HCT116 (cell line): ENCODE data around the gene TTC1. TPM values are rescaled to one million over a fixed set of nuclear protein-coding genes. Genes with fewer than 3 reads are reported as not detected.

Experiments used
- ATAC-seq: fragments of 200-7000 bp; cut with Tn5 transposase; 2 replicates; pipeline ENCODE4 v1.9.1; 2020; ENCODE audit warnings: mild to moderate bottlenecking, moderate library complexity
- BruUV-seq: library from RNA; stranded (reverse); fragments of 400-500 nt; replicated peaks from 2 replicates; lab custom pipeline; 2021; lab: Mats Ljungman, UMichigan
- CTCF ChIA-PET: fragments of 300-600 bp; sonication (Branson Sonifier 250); formaldehyde crosslinking; loops from one replicate; lab custom pipeline; 2021; ENCODE audit warnings: antibody characterized with exemption; lab: Charles Lee
- POLR2A ChIA-PET: fragments of 300-600, 350-600 bp; sonication (Branson Sonifier 250); formaldehyde crosslinking; loops from one replicate; lab custom pipeline; 2021; ENCODE audit warnings: antibody characterized with exemption; lab: Charles Lee
- RAD21 ChIA-PET, 2 experiments: fragments of 300-600 bp; sonication (Branson Sonifier 250); formaldehyde crosslinking; loops; one replicate each; lab custom pipeline; 2023; ENCODE audit warnings: low total read pairs in 2 of 2; ENCODE audit not compliant: uncharacterized antibody in 2 of 2, unreplicated experiment in 2 of 2, low non-redundant PET in 1 of 2; lab: Charles Lee
- DNase-seq: peaks from one replicate; pipeline ENCODE4 v3.0.0-alpha.2; 2010; ENCODE audit warnings: low read depth, low spot score
- H2AFZ ChIP-seq: fragments of 200-600 bp; shearing (Covaris generic), sonication (generic); 2 replicates; pipeline ENCODE4 v1.6.1; 2017; ENCODE audit warnings: low read depth, mixed run types, mixed read lengths, antibody characterized with exemption, low read length; ENCODE audit not compliant: poor library complexity, severe bottlenecking
- H3K27ac ChIP-seq: 2 replicates; pipeline ENCODE4 v1.5.1; 2012; ENCODE audit warnings: low read depth, low read length
- H3K27me3 ChIP-seq: fragments of 200-600 bp; sonication (generic); 2 replicates; pipeline ENCODE4 v1.6.1; 2016; ENCODE audit warnings: mixed run types, low read length, mixed read lengths; ENCODE audit not compliant: insufficient read depth
- H3K36me3 ChIP-seq, 2 experiments: fragments of 200-500 bp in 1 of 2; fragments of 200-600 bp in 1 of 2; sonication (Bioruptor generic) in 1 of 2; sonication (generic) in 1 of 2; 2 replicates each; pipeline versions ENCODE4 v1.5.1 to v1.6.1; 2014 to 2016; ENCODE audit warnings: low read length in 2 of 2, inconsistent platforms in 1 of 2, mixed read lengths in 1 of 2, mixed run types in 1 of 2; ENCODE audit not compliant: insufficient read depth in 2 of 2, control insufficient read depth in 1 of 2
- H3K4me1 ChIP-seq, 2 experiments: fragments of 200-600 bp in 1 of 2; sonication (generic) in 1 of 2; 2 replicates each; pipeline versions ENCODE4 v1.5.1 to v1.6.1; 2012 to 2017; ENCODE audit warnings: low read length in 2 of 2, inconsistent platforms in 1 of 2, mild to moderate bottlenecking in 1 of 2, mixed read lengths in 1 of 2, mixed run types in 1 of 2, moderate library complexity in 1 of 2; ENCODE audit not compliant: insufficient read depth in 2 of 2, control insufficient read depth in 1 of 2
- H3K4me2 ChIP-seq: fragments of 200-600 bp; sonication (generic); 2 replicates; pipeline ENCODE4 v1.6.1; 2017; ENCODE audit warnings: mixed run types, low read length, mixed read lengths
- H3K4me3 ChIP-seq, 2 experiments: fragments of 200-600 bp in 1 of 2; sonication (generic) in 1 of 2; replicated peaks in 1 of 2; 2 replicates each; pipeline ENCODE4 v1.5.1; 2011 to 2016; ENCODE audit warnings: low read length in 2 of 2, control low read depth in 1 of 2, low read depth in 1 of 2, mild to moderate bottlenecking in 1 of 2, mixed read lengths in 1 of 2, mixed run types in 1 of 2
- H3K79me2 ChIP-seq: fragments of 200-600 bp; sonication (generic); 2 replicates; pipeline ENCODE4 v1.6.1; 2017; ENCODE audit warnings: mild to moderate bottlenecking, mixed run types, low read length, moderate library complexity, mixed read lengths; ENCODE audit not compliant: insufficient read depth
- H3K9ac ChIP-seq: fragments of 200-600 bp; sonication (generic); 2 replicates; pipeline ENCODE4 v1.6.1; 2016; ENCODE audit warnings: low read length, mixed read lengths
- H3K9me2 ChIP-seq: fragments of 200-600 bp; sonication (generic), shearing (Covaris generic); 2 replicates; pipeline ENCODE4 v1.6.1; 2017; ENCODE audit warnings: mixed run types, mild to moderate bottlenecking, moderate library complexity; ENCODE audit not compliant: insufficient read depth
- H3K9me3 ChIP-seq, 2 experiments: fragments of 200-500 bp in 1 of 2; fragments of 200-600 bp in 1 of 2; sonication (Bioruptor generic) in 1 of 2; sonication (generic) in 1 of 2; 2 replicates each; pipeline ENCODE4 v1.6.1; 2014 to 2017; ENCODE audit warnings: low read length in 2 of 2, mixed read lengths in 2 of 2, inconsistent platforms in 1 of 2, low read depth in 1 of 2, mild to moderate bottlenecking in 1 of 2, mixed run types in 1 of 2, moderate library complexity in 1 of 2; ENCODE audit not compliant: control insufficient read depth in 1 of 2, insufficient read depth in 1 of 2
- H4K20me1 ChIP-seq: fragments of 200-600 bp; sonication (generic), shearing (Covaris generic); 2 replicates; pipeline ENCODE4 v1.6.1; 2017; ENCODE audit warnings: mixed run types, mild to moderate bottlenecking, moderate library complexity; ENCODE audit not compliant: insufficient read depth
- CEBPB ChIP-seq: IDR thresholded peaks from 2 replicates; pipeline ENCODE4 v1.6.1; 2012; ENCODE audit warnings: low read depth
- EZH2 ChIP-seq: fragments of 200-600 bp; sonication (generic); IDR thresholded peaks from 2 replicates; pipeline ENCODE4 v1.6.1; 2017; ENCODE audit warnings: antibody characterized with exemption, mixed run types
- MAX ChIP-seq: IDR thresholded peaks from 2 replicates; pipeline ENCODE4 v1.6.1; 2012
- POLR2A ChIP-seq: IDR thresholded peaks from 2 replicates; pipeline ENCODE4 v1.7.0; 2011; ENCODE audit warnings: borderline replicate concordance; ENCODE audit not compliant: insufficient read depth, insufficient read length; ENCODE audit errors: extremely low read depth
- POLR2AphosphoS5 ChIP-seq: IDR thresholded peaks from 2 replicates; pipeline ENCODE4 v1.6.1; 2011; ENCODE audit warnings: mild to moderate bottlenecking, low read depth, low read length, moderate library complexity
- RAD21 ChIP-seq: IDR thresholded peaks from 2 replicates; pipeline ENCODE4 v1.6.1; 2012; ENCODE audit warnings: low read depth, mild to moderate bottlenecking
- SIN3A ChIP-seq: IDR thresholded peaks from 2 replicates; pipeline ENCODE4 v1.6.1; 2012; ENCODE audit warnings: low read depth
- intact Hi-C: fragments of 100-400 bp; cut with micrococcal nuclease; formaldehyde crosslinking; loops from 2 replicates; pipeline ENCODE4 v1.10.0; 2022
- total RNA-seq: library from RNA; stranded (reverse); gene quantifications from one replicate; pipeline ENCODE4 v1.2.1, GENCODE V29; 2021; ENCODE audit not compliant: unreplicated experiment
- TF ChIP-seq, protein P1 (sequence below): IDR thresholded peaks from 2 replicates; pipeline ENCODE4 v1.6.1; 2011; ENCODE audit warnings: mild to moderate bottlenecking, low read length, moderate library complexity; ENCODE audit not compliant: insufficient replicate concordance; ENCODE audit errors: extremely low read depth
- TF ChIP-seq, protein P2 (sequence below): IDR thresholded peaks from 2 replicates; pipeline ENCODE4 v1.6.1; 2012

TTC1 gene
- total RNA-seq, 1 experiment from 2014 or later: 48.1 TPM

DNA sequence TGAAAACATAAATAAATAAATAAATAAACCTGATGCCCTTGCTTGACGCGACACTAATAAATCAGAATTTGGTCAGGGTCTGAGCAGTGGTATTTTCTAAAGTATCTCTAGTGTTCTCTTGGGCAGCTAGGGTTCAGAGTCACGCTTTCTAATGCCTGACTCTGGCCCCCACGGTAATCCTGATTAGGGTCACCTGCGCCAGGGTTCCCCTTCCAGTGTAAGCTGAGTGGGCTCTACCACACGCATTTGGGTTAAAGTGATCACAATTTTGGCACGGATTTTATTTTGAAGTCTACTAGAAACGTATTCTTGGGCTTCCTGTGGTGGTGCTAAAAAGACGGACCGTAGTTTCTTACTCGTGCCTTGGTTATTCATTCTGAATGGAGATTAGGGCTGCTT, 651 bp downstream of the TTC1 start:
- Histone ChIP-seq H3K4me3 (peak overlapping the region; percentile 99), H3K4me1 (peaks cover 9 to 12% of the 10 kb centered on the region in 2 experiments; a peak in 2 of 4 replicates), H3K27ac (peak overlapping the region; percentile 40; the same call in 1 of the 2 replicates), H3K27me3 (no peaks in the 10 kb centered on the region), H2AFZ (no peak overlapping the region), H3K36me3 (peaks cover 5 to 20% of the 10 kb centered on the region in 2 experiments; a peak in 3 of 4 replicates), H3K4me2 (peak overlapping the region; percentile 93), H3K9me2 (no peaks in the 10 kb centered on the region), H3K9me3 (no peaks in the 10 kb centered on the region), H3K9ac (peak overlapping the region; percentile 90), H4K20me1 (0 out of 2 replicates have a peak, but pooled peaks cover under 1% of the 10 kb centered on the region), H3K79me2 (peaks cover 42% of the 10 kb centered on the region)
- no TSS peak for BruUV-seq
- ChIA-PET CTCF (interaction anchor here (3.9 kb wide), 1 partner anchor 12 kb away, joined by 20 read pairs; no protein-coding TSS in a partner anchor), RAD21 (no interaction called here), POLR2A (interaction anchor here (1.0 kb wide), 1 partner anchor 12 kb away, joined by 3 read pairs; no protein-coding TSS in a partner anchor)
- DNase-seq (no peak), ATAC-seq (peak; percentile 9; the same call in 1 of the 2 replicates)
- intact Hi-C loops: no loop called here
- TF ChIP-seq RAD21 (no peak), POLR2AphosphoS5 (no peak), SIN3A (no peak), MAX (no peak), EZH2 (no peak), CEBPB (no peak), POLR2A (no peak)
- TF ChIP-seq, protein P1, sequence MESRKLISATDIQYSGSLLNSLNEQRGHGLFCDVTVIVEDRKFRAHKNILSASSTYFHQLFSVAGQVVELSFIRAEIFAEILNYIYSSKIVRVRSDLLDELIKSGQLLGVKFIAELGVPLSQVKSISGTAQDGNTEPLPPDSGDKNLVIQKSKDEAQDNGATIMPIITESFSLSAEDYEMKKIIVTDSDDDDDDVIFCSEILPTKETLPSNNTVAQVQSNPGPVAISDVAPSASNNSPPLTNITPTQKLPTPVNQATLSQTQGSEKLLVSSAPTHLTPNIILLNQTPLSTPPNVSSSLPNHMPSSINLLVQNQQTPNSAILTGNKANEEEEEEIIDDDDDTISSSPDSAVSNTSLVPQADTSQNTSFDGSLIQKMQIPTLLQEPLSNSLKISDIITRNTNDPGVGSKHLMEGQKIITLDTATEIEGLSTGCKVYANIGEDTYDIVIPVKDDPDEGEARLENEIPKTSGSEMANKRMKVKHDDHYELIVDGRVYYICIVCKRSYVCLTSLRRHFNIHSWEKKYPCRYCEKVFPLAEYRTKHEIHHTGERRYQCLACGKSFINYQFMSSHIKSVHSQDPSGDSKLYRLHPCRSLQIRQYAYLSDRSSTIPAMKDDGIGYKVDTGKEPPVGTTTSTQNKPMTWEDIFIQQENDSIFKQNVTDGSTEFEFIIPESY: no peak
- TF ChIP-seq, protein P2, sequence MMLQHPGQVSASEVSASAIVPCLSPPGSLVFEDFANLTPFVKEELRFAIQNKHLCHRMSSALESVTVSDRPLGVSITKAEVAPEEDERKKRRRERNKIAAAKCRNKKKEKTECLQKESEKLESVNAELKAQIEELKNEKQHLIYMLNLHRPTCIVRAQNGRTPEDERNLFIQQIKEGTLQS: no peak
